IMR-90 (cell line): ENCODE data around the gene GTF2F1. TPM values are rescaled to one million over a fixed set of nuclear protein-coding genes. Genes with fewer than 3 reads are reported as not detected.

Experiments used
- ATAC-seq: fragments of 200-7000 bp; cut with Tn5 transposase; 2 replicates; pipeline ENCODE4 v1.9.1; 2020; ENCODE audit warnings: low read depth, mild to moderate bottlenecking, moderate library complexity
- BruUV-seq: library from RNA; stranded (reverse); fragments of 400-500 nt; replicated peaks from 2 replicates; lab custom pipeline; 2021; lab: Mats Ljungman, UMichigan
- CTCF ChIA-PET: fragments of 300-600 bp; formaldehyde crosslinking; extraction: SDS; loops from one replicate; lab custom pipeline; 2021; ENCODE audit warnings: antibody characterized with exemption; lab: Yijun Ruan, JAX
- POLR2A ChIA-PET: fragments of 300-600 bp; sonication (Branson Sonifier 250); formaldehyde crosslinking; loops from one replicate; lab custom pipeline; 2022; ENCODE audit warnings: antibody characterized with exemption; ENCODE audit not compliant: unreplicated experiment; lab: Charles Lee
- DNase-seq: peaks from one replicate; pipeline ENCODE4 v3.0.0; 2013
- H2AFZ ChIP-seq: replicated peaks from 2 replicates; pipeline ENCODE3; 2013; ENCODE audit warnings: low read length, mild to moderate bottlenecking; ENCODE audit not compliant: poor library complexity
- H2AK5ac ChIP-seq: 2 replicates; pipeline ENCODE4 v1.6.1; 2013; ENCODE audit warnings: low read depth, low read length, inconsistent platforms
- H2AK9ac ChIP-seq: replicated peaks from 2 replicates; pipeline ENCODE3; 2013; ENCODE audit warnings: mild to moderate bottlenecking, low read depth, low read length, moderate library complexity; ENCODE audit not compliant: poor library complexity
- H2BK120ac ChIP-seq: 2 replicates; pipeline ENCODE4 v1.6.1; 2013; ENCODE audit warnings: low read depth, low read length, inconsistent platforms
- H2BK15ac ChIP-seq: 3 replicates; pipeline ENCODE4 v1.6.1; 2013; ENCODE audit warnings: low read depth, low read length, inconsistent platforms
- H2BK20ac ChIP-seq: 2 replicates; pipeline ENCODE4 v1.6.1; 2013; ENCODE audit warnings: low read depth, mild to moderate bottlenecking, inconsistent platforms, low read length, moderate library complexity
- H2BK5ac ChIP-seq: 2 replicates; pipeline ENCODE4 v1.6.1; 2013; ENCODE audit warnings: mild to moderate bottlenecking, low read depth, low read length, inconsistent platforms; ENCODE audit not compliant: poor library complexity, severe bottlenecking
- H3K14ac ChIP-seq: replicated peaks from 2 replicates; pipeline ENCODE4 v1.6.1; 2013; ENCODE audit warnings: low read depth, low read length, inconsistent platforms
- H3K18ac ChIP-seq: 2 replicates; pipeline ENCODE4 v1.6.1; 2013; ENCODE audit warnings: low read depth, low read length, control low read depth
- H3K23ac ChIP-seq: 2 replicates; pipeline ENCODE4 v1.6.1; 2013; ENCODE audit warnings: low read depth, low read length, inconsistent platforms
- H3K27ac ChIP-seq: 2 replicates; pipeline ENCODE4 v1.5.1; 2013; ENCODE audit warnings: mild to moderate bottlenecking, control low read depth, low read length; ENCODE audit not compliant: insufficient read depth
- H3K27me3 ChIP-seq: 2 replicates; pipeline ENCODE4 v1.6.1; 2013; ENCODE audit warnings: low read length; ENCODE audit not compliant: control insufficient read depth, insufficient read depth
- H3K36me3 ChIP-seq: 2 replicates; pipeline ENCODE4 v1.6.1; 2013; ENCODE audit warnings: low read length, mixed read lengths; ENCODE audit not compliant: control insufficient read depth, insufficient read depth
- H3K4ac ChIP-seq: 2 replicates; pipeline ENCODE4 v1.6.1; 2013; ENCODE audit warnings: low read depth, low read length, inconsistent platforms
- H3K4me1 ChIP-seq: 2 replicates; pipeline ENCODE4 v1.6.1; 2013; ENCODE audit warnings: low read length, mixed read lengths; ENCODE audit not compliant: control insufficient read depth, insufficient read depth
- H3K4me2 ChIP-seq: 2 replicates; pipeline ENCODE4 v1.6.1; 2013; ENCODE audit warnings: low read depth, mild to moderate bottlenecking, control low read depth, low read length, moderate library complexity
- H3K4me3 ChIP-seq: 2 replicates; pipeline ENCODE4 v1.5.1; 2013; ENCODE audit warnings: low read depth, mild to moderate bottlenecking, control low read depth, low read length, moderate library complexity; ENCODE audit not compliant: insufficient read depth
- H3K56ac ChIP-seq: 2 replicates; pipeline ENCODE4 v1.6.1; 2013; ENCODE audit warnings: low read length, inconsistent platforms; ENCODE audit not compliant: insufficient read depth; ENCODE audit errors: extremely low read depth
- H3K79me1 ChIP-seq, 2 experiments: 2 replicates each; pipeline ENCODE4 v1.6.1; 2013; ENCODE audit warnings: low read length in 2 of 2, inconsistent platforms in 1 of 2, low read depth in 1 of 2
- H3K9ac ChIP-seq: 2 replicates; pipeline ENCODE4 v1.6.1; 2013; ENCODE audit warnings: low read depth, low read length, control low read depth
- H3K9me1 ChIP-seq: 2 replicates; pipeline ENCODE4 v1.6.1; 2013; ENCODE audit warnings: low read length, inconsistent platforms; ENCODE audit not compliant: insufficient read depth
- H3K9me3 ChIP-seq: 2 replicates; pipeline ENCODE4 v1.6.1; 2013; ENCODE audit warnings: low read length; ENCODE audit not compliant: control insufficient read depth, insufficient read depth
- H4K20me1 ChIP-seq: 2 replicates; pipeline ENCODE4 v1.6.1; 2013; ENCODE audit warnings: low read length, inconsistent platforms; ENCODE audit not compliant: insufficient read depth
- H4K5ac ChIP-seq: 2 replicates; pipeline ENCODE4 v1.6.1; 2013; ENCODE audit warnings: mild to moderate bottlenecking, low read depth, low read length, control low read depth
- H4K8ac ChIP-seq, 2 experiments: 2 replicates each; pipeline ENCODE4 v1.6.1; 2013; ENCODE audit warnings: low read depth in 2 of 2, low read length in 2 of 2, control low read depth in 1 of 2, inconsistent platforms in 1 of 2
- H4K91ac ChIP-seq: 2 replicates; pipeline ENCODE4 v1.6.1; 2013; ENCODE audit warnings: low read depth, low read length, inconsistent platforms; ENCODE audit not compliant: insufficient read depth
- CHD1 ChIP-seq: IDR thresholded peaks from 2 replicates; pipeline ENCODE4 v1.6.1; 2012; ENCODE audit warnings: low read depth, low read length, improper control_type of control experiment
- CTCF ChIP-seq: conservative IDR thresholded peaks from 2 replicates; pipeline ENCODE4 v1.5.1; 2012; ENCODE audit warnings: mild to moderate bottlenecking, low read depth, low read length, improper control_type of control experiment
- ELK1 ChIP-seq: fragments of 150-350 bp; IDR thresholded peaks from 2 replicates; pipeline ENCODE4 v1.6.1; 2016; ENCODE audit warnings: low read depth, mild to moderate bottlenecking, low read length, moderate library complexity, borderline replicate concordance
- FOS ChIP-seq: fragments of 150-350 bp; IDR thresholded peaks from 2 replicates; pipeline ENCODE4 v1.6.1; 2016; ENCODE audit warnings: low read depth, low read length
- MAFK ChIP-seq: IDR thresholded peaks from 2 replicates; pipeline ENCODE4 v1.6.1; 2012; ENCODE audit warnings: low read depth, low read length, improper control_type of control experiment
- MAZ ChIP-seq: IDR thresholded peaks from 2 replicates; pipeline ENCODE4 v1.6.1; 2012; ENCODE audit warnings: low read depth, mild to moderate bottlenecking, low read length, improper control_type of control experiment, moderate library complexity, borderline replicate concordance
- MXI1 ChIP-seq: IDR thresholded peaks from 2 replicates; pipeline ENCODE4 v1.6.1; 2012; ENCODE audit warnings: low read depth, mild to moderate bottlenecking, low read length, moderate library complexity, borderline replicate concordance
- NFE2L2 ChIP-seq: fragments of 150-350 bp; IDR thresholded peaks from 2 replicates; pipeline ENCODE4 v1.6.1; 2016; ENCODE audit warnings: low read depth, mild to moderate bottlenecking, low read length
- RCOR1 ChIP-seq: IDR thresholded peaks from 2 replicates; pipeline ENCODE4 v1.6.1; 2012; ENCODE audit warnings: mild to moderate bottlenecking, low read length, improper control_type of control experiment; ENCODE audit not compliant: insufficient replicate concordance
- USF2 ChIP-seq: fragments of 150-350 bp; IDR thresholded peaks from 2 replicates; pipeline ENCODE4 v1.6.1; 2017; ENCODE audit warnings: mild to moderate bottlenecking, antibody characterized with exemption, low read length, low read depth
- WGBS, 2 experiments: methylation state at CpG; one replicate each; pipeline versions ENCODE4 v1.1.5 to v1.1.7; 2013; ENCODE audit warnings: missing lambda C conversion rate in 2 of 2; ENCODE audit not compliant: insufficient read length in 1 of 2; ENCODE audit errors: extremely low coverage in 2 of 2; 5-methylcytosine and 5-hydroxymethylcytosine counted together
- dilution Hi-C: fragments of 300-500 bp; cut with HindIII; formaldehyde crosslinking; loops from one replicate; pipeline ENCODE4 v1.14.3; 2018; ENCODE audit warnings: low sequenced_read_pairs; ENCODE audit not compliant: unreplicated experiment
- in situ Hi-C: fragments of 300-500 bp; cut with MboI; formaldehyde crosslinking; loops from 3 replicates; pipeline ENCODE4 v1.14.3; 2019; ENCODE audit warnings: low sequenced_read_pairs, inconsistent platforms, mixed read lengths
- intact Hi-C: fragments of 100-400 bp; cut with micrococcal nuclease; formaldehyde crosslinking; loops from 2 replicates; pipeline ENCODE4 v1.10.0; 2022
- polyA plus RNA-seq, 3 experiments: library from polyadenylated mRNA; depleted of rRNA; stranded (reverse); fragments of >200 nt; gene quantifications; 2 replicates each; pipeline ENCODE4 v1.2.3, GENCODE V29; 2012; ENCODE audit warnings: low replicate concordance in 1 of 3
- total RNA-seq: library from RNA; depleted of rRNA; stranded (reverse); fragments of >200 nt; gene quantifications from 2 replicates; pipeline ENCODE4 v1.2.3, GENCODE V29; 2012

Gene GTF2F1
- total and polyA plus RNA-seq, 2 of the 4 experiments (the other 2 are of a cell fraction): 43.7 to 51.4 TPM

GRCh38 chr19:6359568-6360341 is 33.2 kb downstream of the GTF2F1 start:
- Histone ChIP-seq H3K4ac (no peak overlapping the region), H3K4me2 (no peak overlapping the region), H4K20me1 (no peaks in the 10 kb centered on the region), H2AFZ (no peak overlapping the region), H4K5ac (no peak overlapping the region), H3K79me1 (peaks cover 13 to 28% of the 10 kb centered on the region in 2 experiments), H3K4me3 (no peak overlapping the region), H3K23ac (no peak overlapping the region), H2AK5ac (no peak overlapping the region), H3K36me3 (peaks cover 4% of the 10 kb centered on the region; the same call in 1 of the 2 replicates), H2BK20ac (no peak overlapping the region), H4K8ac (no peak overlapping the region), H3K9me1 (no peaks in the 10 kb centered on the region), H3K18ac (no peak overlapping the region), H3K4me1 (peaks cover 5% of the 10 kb centered on the region), H3K9ac (no peak overlapping the region), H3K9me3 (no peaks in the 10 kb centered on the region), H3K27me3 (no peaks in the 10 kb centered on the region), H3K14ac (no peak overlapping the region), H2BK120ac (no peak overlapping the region), H2BK15ac (no peak overlapping the region), H3K27ac (no peak overlapping the region), H2BK5ac (no peak overlapping the region), H4K91ac (no peak overlapping the region), H3K56ac (no peak overlapping the region), H2AK9ac (no peak overlapping the region)
- DNase-seq (no peak), ATAC-seq (no peak)
- ChIA-PET POLR2A (interaction anchor here (0.6 kb wide), 1 partner anchor 160 kb away, joined by 4 read pairs; no protein-coding TSS in a partner anchor), CTCF (no interaction called here)
- WGBS, 2 experiments: 90% methylated on average over 3 of the region's 5 CpGs; no CpG with 5 or more reads in 1 of the 2 experiments
- TF ChIP-seq FOS (no peak), CHD1 (no peak), USF2 (no peak), MAZ (no peak), CTCF (no peak), RCOR1 (no peak), MAFK (no peak), MXI1 (no peak), NFE2L2 (no peak), ELK1 (no peak)
- in situ Hi-C loops (no loop called here), intact Hi-C loops (no loop called here), dilution Hi-C loops (no loop called here)
- no TSS peak for BruUV-seq
